ENCODE measurements around the gene NADK.

GRCh38 chr1:1785666-1786065 lies 7.4 kb upstream of the NADK start:
- TF ChIP-seq CTCF (IDR thresholded peaks at IDR 0.05) = no peak
- no peak for TF ChIP-seq POLR2A (IDR thresholded peaks at IDR 0.05)
